MM.1S (cell line): Measurements from ENCODE around the gene BIRC7.

Source experiments
- EZH2phosphoT487 ChIP-seq: fragments of 300-600 bp; sonication (generic); IDR thresholded peaks from 2 replicates; pipeline ENCODE4 v1.6.1; 2018; ENCODE audit warnings: antibody characterized with exemption, low read length
- TF ChIP-seq, protein P1 (sequence below): fragments of 300-600 bp; sonication (generic); IDR thresholded peaks from 2 replicates; pipeline ENCODE4 v1.5.1; 2016; ENCODE audit warnings: antibody characterized with exemption, low read length, mixed read lengths

DNA sequence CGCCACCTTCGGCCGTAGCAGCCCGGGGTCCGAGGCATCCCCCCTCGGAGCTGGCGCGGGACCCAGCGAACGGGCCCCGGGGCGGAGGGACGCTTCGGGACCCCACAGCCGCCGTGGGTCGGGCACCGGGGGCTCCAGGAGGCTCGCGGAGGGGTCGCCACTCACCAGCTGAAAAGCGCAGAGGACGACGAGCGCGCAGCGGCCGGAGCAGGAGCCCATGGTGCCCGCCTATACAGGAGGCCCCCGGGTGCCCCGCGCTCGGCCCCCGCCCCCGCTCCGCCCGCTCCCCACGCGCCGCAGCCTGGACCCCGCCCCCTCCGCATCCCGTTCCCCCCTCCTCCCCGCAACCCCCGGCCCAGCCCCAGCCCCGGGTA, 18.5 kb downstream of the BIRC7 start, which contains the start of gene NKAIN4:
- TF ChIP-seq EZH2phosphoT487 = no peak
- TF ChIP-seq, protein P1, sequence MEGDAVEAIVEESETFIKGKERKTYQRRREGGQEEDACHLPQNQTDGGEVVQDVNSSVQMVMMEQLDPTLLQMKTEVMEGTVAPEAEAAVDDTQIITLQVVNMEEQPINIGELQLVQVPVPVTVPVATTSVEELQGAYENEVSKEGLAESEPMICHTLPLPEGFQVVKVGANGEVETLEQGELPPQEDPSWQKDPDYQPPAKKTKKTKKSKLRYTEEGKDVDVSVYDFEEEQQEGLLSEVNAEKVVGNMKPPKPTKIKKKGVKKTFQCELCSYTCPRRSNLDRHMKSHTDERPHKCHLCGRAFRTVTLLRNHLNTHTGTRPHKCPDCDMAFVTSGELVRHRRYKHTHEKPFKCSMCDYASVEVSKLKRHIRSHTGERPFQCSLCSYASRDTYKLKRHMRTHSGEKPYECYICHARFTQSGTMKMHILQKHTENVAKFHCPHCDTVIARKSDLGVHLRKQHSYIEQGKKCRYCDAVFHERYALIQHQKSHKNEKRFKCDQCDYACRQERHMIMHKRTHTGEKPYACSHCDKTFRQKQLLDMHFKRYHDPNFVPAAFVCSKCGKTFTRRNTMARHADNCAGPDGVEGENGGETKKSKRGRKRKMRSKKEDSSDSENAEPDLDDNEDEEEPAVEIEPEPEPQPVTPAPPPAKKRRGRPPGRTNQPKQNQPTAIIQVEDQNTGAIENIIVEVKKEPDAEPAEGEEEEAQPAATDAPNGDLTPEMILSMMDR = no peak
